ENCODE results near the gene TMEM79.

TMEM79 gene

GRCh38 chr1:156282479-156283222, 1.5 kb upstream of the TMEM79 start, which contains the start of gene SMG5:
Gene SMG5, minus strand, starts transcription at chr1:156282825. Its CDS starts 145 bp downstream, at chr1:156282680.
- H3K27ac ChIP-seq (ENCODE audit: insufficient read depth, low read length, poor library complexity, severe bottlenecking) = peak within 1 kb of the TSS; percentile 81
- H3K9me3 ChIP-seq (ENCODE audit: control insufficient read depth, low read length) = no peaks in the 10 kb centered on the region
- no peaks in the 10 kb centered on the region for H3K27me3 ChIP-seq (replicated peaks; ENCODE audit: control insufficient read depth, insufficient read depth, low read length, poor library complexity, severe bottlenecking)
- H3K4me1 ChIP-seq (ENCODE audit: control insufficient read depth, insufficient read depth, low read length, poor library complexity, severe bottlenecking) = peaks cover 18% of the 10 kb centered on the region
- peaks cover 17% of the 10 kb centered on the region for H3K36me3 ChIP-seq (ENCODE audit: control insufficient read depth, insufficient read depth, low read length)
- peak within 1 kb of the TSS; percentile 88 for H3K4me3 ChIP-seq (ENCODE audit: insufficient read depth, low read depth, low read length, poor library complexity, severe bottlenecking)
- peak; percentile 90 to 94 (median 93) for DNase-seq

- H3K4me1 ChIP-seq (ENCODE audit: control insufficient read depth, insufficient read depth, low read length, poor library complexity, severe bottlenecking) = peaks cover 18% of the 10 kb centered on the region
- H3K36me3 ChIP-seq (ENCODE audit: control insufficient read depth, insufficient read depth, low read length) = peaks cover 9% of the 10 kb centered on the region
- peak overlapping the region; percentile 81 for H3K27ac ChIP-seq (ENCODE audit: insufficient read depth, low read length, poor library complexity, severe bottlenecking)
- H3K9me3 ChIP-seq (ENCODE audit: control insufficient read depth, low read length) = no peaks in the 10 kb centered on the region
- no peaks in the 10 kb centered on the region for H3K27me3 ChIP-seq (replicated peaks; ENCODE audit: control insufficient read depth, insufficient read depth, low read length, poor library complexity, severe bottlenecking)
- H3K4me3 ChIP-seq (ENCODE audit: insufficient read depth, low read depth, low read length, poor library complexity, severe bottlenecking) = peak overlapping the region; percentile 88
- no peak for DNase-seq
Measured at GRCh38 chr1:156283521-156283920, 604 bp upstream of the TMEM79 start.

DNA sequence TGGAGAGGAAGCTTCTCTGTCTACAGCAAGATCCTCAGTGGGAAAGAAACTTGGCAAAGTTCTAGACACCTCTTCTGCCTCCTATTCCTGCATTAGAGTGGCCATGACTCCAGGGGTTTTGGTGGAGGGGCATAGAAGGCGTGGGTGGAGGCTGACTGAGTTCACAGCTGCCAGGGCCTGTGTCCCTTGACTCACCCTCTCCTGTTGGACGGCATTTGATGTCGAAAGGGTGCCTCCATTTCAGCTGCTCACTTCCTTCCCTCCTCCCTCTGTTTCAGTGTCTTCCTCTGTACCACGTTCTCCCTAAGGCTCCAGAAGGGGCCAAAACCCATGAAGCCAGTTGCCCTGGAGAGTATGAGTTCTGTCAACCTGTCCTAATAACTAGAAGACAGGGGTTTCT, 632 bp downstream of the TMEM79 start:
- H3K4me1 ChIP-seq (ENCODE audit: control insufficient read depth, insufficient read depth, low read length, poor library complexity, severe bottlenecking) = peaks cover 18% of the 10 kb centered on the region
- no peak for DNase-seq
- no peaks in the 10 kb centered on the region for H3K9me3 ChIP-seq (ENCODE audit: control insufficient read depth, low read length)
- H3K27me3 ChIP-seq (replicated peaks; ENCODE audit: control insufficient read depth, insufficient read depth, low read length, poor library complexity, severe bottlenecking) = no peaks in the 10 kb centered on the region
- no peak overlapping the region for H3K27ac ChIP-seq (ENCODE audit: insufficient read depth, low read length, poor library complexity, severe bottlenecking)
- no peak overlapping the region for H3K4me3 ChIP-seq (ENCODE audit: insufficient read depth, low read depth, low read length, poor library complexity, severe bottlenecking)
- peaks cover 11% of the 10 kb centered on the region for H3K36me3 ChIP-seq (ENCODE audit: control insufficient read depth, insufficient read depth, low read length)

GRCh38 chr1:156285437-156285836, 1.3 kb downstream of the TMEM79 start:
- DNase-seq = no peak
- H3K36me3 ChIP-seq (ENCODE audit: control insufficient read depth, insufficient read depth, low read length) = peaks cover 11% of the 10 kb centered on the region
- H3K4me1 ChIP-seq (ENCODE audit: control insufficient read depth, insufficient read depth, low read length, poor library complexity, severe bottlenecking) = peaks cover 18% of the 10 kb centered on the region
- no peaks in the 10 kb centered on the region for H3K9me3 ChIP-seq (ENCODE audit: control insufficient read depth, low read length)
- H3K27ac ChIP-seq (ENCODE audit: insufficient read depth, low read length, poor library complexity, severe bottlenecking) = no peak overlapping the region
- no peak overlapping the region for H3K4me3 ChIP-seq (ENCODE audit: insufficient read depth, low read depth, low read length, poor library complexity, severe bottlenecking)
- H3K27me3 ChIP-seq (replicated peaks; ENCODE audit: control insufficient read depth, insufficient read depth, low read length, poor library complexity, severe bottlenecking) = no peaks in the 10 kb centered on the region

- H3K4me3 ChIP-seq (ENCODE audit: insufficient read depth, low read depth, low read length, poor library complexity, severe bottlenecking) = no peak overlapping the region
- no peak for DNase-seq
Measured at GRCh38 chr1:156286061-156286460, 1.9 kb downstream of the TMEM79 start.

DNA sequence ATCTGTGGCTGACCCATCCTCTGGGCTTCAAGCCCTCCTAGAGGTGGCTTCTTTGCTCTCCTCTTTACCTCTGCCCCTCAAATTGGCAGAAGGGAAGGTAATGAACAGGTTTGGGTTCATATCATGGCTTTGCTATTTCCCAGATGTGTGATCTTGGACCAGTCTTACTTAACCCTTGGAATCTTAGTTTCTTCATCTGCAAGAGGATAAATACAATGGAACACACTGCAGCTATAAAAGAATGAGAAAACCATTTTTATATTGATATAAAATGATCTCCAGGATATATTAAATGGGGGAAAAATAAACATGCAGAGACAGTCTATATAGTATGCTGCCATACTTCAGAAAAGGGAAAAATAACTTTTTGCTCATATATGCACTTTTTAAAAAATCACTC, 5.7 kb downstream of the TMEM79 start:
- H3K4me1 ChIP-seq (ENCODE audit: control insufficient read depth, insufficient read depth, low read length, poor library complexity, severe bottlenecking) = peaks cover 6% of the 10 kb centered on the region
- no peak for DNase-seq
- H3K27ac ChIP-seq (ENCODE audit: insufficient read depth, low read length, poor library complexity, severe bottlenecking) = no peak overlapping the region
- H3K4me3 ChIP-seq (ENCODE audit: insufficient read depth, low read depth, low read length, poor library complexity, severe bottlenecking) = no peak overlapping the region
- peaks cover 15% of the 10 kb centered on the region for H3K36me3 ChIP-seq (ENCODE audit: control insufficient read depth, insufficient read depth, low read length)
- H3K9me3 ChIP-seq (ENCODE audit: control insufficient read depth, low read length) = no peaks in the 10 kb centered on the region
- H3K27me3 ChIP-seq (replicated peaks; ENCODE audit: control insufficient read depth, insufficient read depth, low read length, poor library complexity, severe bottlenecking) = no peaks in the 10 kb centered on the region

More at GRCh38 chr1:156286061-156286460, 1.9 kb downstream of the TMEM79 start:
- Histone ChIP-seq H3K9me3 (ENCODE audit: control insufficient read depth, low read length) (no peaks in the 10 kb centered on the region), H3K27ac (ENCODE audit: insufficient read depth, low read length, poor library complexity, severe bottlenecking) (no peak overlapping the region), H3K36me3 (ENCODE audit: control insufficient read depth, insufficient read depth, low read length) (peaks cover 11% of the 10 kb centered on the region), H3K4me1 (ENCODE audit: control insufficient read depth, insufficient read depth, low read length, poor library complexity, severe bottlenecking) (peaks cover 16% of the 10 kb centered on the region), H3K27me3 (replicated peaks; ENCODE audit: control insufficient read depth, insufficient read depth, low read length, poor library complexity, severe bottlenecking) (no peaks in the 10 kb centered on the region)

- H3K27ac ChIP-seq (ENCODE audit: insufficient read depth, low read length, poor library complexity, severe bottlenecking) = no peak overlapping the region
- no peak overlapping the region for H3K4me3 ChIP-seq (ENCODE audit: insufficient read depth, low read depth, low read length, poor library complexity, severe bottlenecking)
- H3K36me3 ChIP-seq (ENCODE audit: control insufficient read depth, insufficient read depth, low read length) = peaks cover 11% of the 10 kb centered on the region
- no peaks in the 10 kb centered on the region for H3K9me3 ChIP-seq (ENCODE audit: control insufficient read depth, low read length)
- no peaks in the 10 kb centered on the region for H3K27me3 ChIP-seq (replicated peaks; ENCODE audit: control insufficient read depth, insufficient read depth, low read length, poor library complexity, severe bottlenecking)
- no peak for DNase-seq
- peaks cover 13% of the 10 kb centered on the region for H3K4me1 ChIP-seq (ENCODE audit: control insufficient read depth, insufficient read depth, low read length, poor library complexity, severe bottlenecking)
Measured at GRCh38 chr1:156291226-156292061, 7.3 kb downstream of the TMEM79 start.

- no peaks in the 10 kb centered on the region for H3K9me3 ChIP-seq (ENCODE audit: control insufficient read depth, low read length)
- no peak overlapping the region for H3K4me3 ChIP-seq (ENCODE audit: insufficient read depth, low read depth, low read length, poor library complexity, severe bottlenecking)
- H3K36me3 ChIP-seq (ENCODE audit: control insufficient read depth, insufficient read depth, low read length) = peaks cover 11% of the 10 kb centered on the region
- H3K27ac ChIP-seq (ENCODE audit: insufficient read depth, low read length, poor library complexity, severe bottlenecking) = no peak overlapping the region
- H3K4me1 ChIP-seq (ENCODE audit: control insufficient read depth, insufficient read depth, low read length, poor library complexity, severe bottlenecking) = peaks cover 13% of the 10 kb centered on the region
- H3K27me3 ChIP-seq (replicated peaks; ENCODE audit: control insufficient read depth, insufficient read depth, low read length, poor library complexity, severe bottlenecking) = no peaks in the 10 kb centered on the region
- DNase-seq = no peak
Measured at GRCh38 chr1:156293098-156293434, 8.9 kb downstream of the TMEM79 start.

DNA sequence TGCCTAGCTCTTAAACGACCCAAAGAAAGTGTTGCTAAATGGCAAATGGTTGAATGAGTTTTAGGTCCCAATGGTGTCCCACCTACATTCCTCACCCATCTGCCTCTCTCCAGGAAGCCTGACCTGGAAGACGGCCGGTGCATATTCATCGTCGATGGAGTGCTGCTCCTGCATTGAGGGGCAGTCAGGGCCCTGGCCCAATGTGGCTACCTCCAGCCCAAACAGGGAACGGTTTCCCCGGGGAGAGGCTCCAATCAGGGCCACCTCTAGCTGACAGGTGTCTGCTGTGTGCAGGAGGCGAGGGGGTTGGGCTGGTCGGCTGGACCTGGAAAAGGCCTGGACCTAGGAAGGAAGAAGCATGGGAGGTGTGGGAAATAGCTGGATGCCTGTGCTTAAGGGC, 9.8 kb downstream of the TMEM79 start:
- no peak overlapping the region for H3K4me3 ChIP-seq (ENCODE audit: insufficient read depth, low read depth, low read length, poor library complexity, severe bottlenecking)
- no peak for DNase-seq
- H3K4me1 ChIP-seq (ENCODE audit: control insufficient read depth, insufficient read depth, low read length, poor library complexity, severe bottlenecking) = peaks cover 13% of the 10 kb centered on the region

DNA sequence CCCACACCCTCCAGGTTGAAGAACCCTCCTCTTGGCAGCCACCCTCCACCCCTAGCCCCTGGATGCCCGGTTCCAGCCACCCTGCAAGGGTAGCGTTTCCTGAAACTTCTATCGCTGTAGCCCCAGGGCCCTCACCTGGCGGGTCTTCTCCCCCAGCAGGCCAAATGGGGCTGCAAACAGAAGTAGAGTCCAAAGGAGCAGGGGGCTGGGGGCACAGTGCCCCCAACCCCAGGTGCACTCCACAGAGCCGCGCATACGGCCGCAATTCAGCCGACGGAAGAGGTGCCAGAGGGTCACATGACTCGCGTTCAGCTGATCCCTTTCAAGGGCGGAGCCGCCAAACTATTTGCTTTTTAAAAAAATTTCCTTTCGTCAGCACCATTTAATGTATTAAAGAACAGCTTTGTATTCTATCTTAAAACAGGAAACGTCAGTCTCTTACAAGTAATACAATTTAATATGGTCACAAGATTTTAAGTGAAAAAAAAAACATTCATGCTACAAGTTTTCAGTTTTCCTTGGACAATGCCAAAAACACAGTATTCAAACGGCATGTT, 11.3 kb downstream of the TMEM79 start, which contains the start of gene GLMP:
Gene GLMP, minus strand, starts transcription at position 289 of the 557 bp plus-strand sequence. Its CDS starts 34 bp downstream, at position 255.
- peaks cover 4% of the 10 kb centered on the region for H3K36me3 ChIP-seq (ENCODE audit: control insufficient read depth, insufficient read depth, low read length)
- no peaks in the 10 kb centered on the region for H3K9me3 ChIP-seq (ENCODE audit: control insufficient read depth, low read length)
- peak; percentile 15 to 42 (median 30) for DNase-seq
- H3K27me3 ChIP-seq (replicated peaks; ENCODE audit: control insufficient read depth, insufficient read depth, low read length, poor library complexity, severe bottlenecking) = no peaks in the 10 kb centered on the region
- peak within 1 kb of the TSS; percentile 74 for H3K4me3 ChIP-seq (ENCODE audit: insufficient read depth, low read depth, low read length, poor library complexity, severe bottlenecking)
- H3K27ac ChIP-seq (ENCODE audit: insufficient read depth, low read length, poor library complexity, severe bottlenecking) = peak within 1 kb of the TSS; percentile 52
- peaks cover 13% of the 10 kb centered on the region for H3K4me1 ChIP-seq (ENCODE audit: control insufficient read depth, insufficient read depth, low read length, poor library complexity, severe bottlenecking)

More for the DNA sequence above, 9.8 kb downstream of the TMEM79 start:
- Histone ChIP-seq H3K36me3 (ENCODE audit: control insufficient read depth, insufficient read depth, low read length) (peaks cover 7% of the 10 kb centered on the region), H3K27me3 (replicated peaks; ENCODE audit: control insufficient read depth, insufficient read depth, low read length, poor library complexity, severe bottlenecking) (no peaks in the 10 kb centered on the region), H3K27ac (ENCODE audit: insufficient read depth, low read length, poor library complexity, severe bottlenecking) (no peak overlapping the region), H3K9me3 (ENCODE audit: control insufficient read depth, low read length) (no peaks in the 10 kb centered on the region)
